HepG2 (cell line): ENCODE data around the gene VCP.

ENCODE experiments used
- EZH2 ChIP-seq: conservative IDR thresholded peaks from 2 replicates; pipeline ENCODE4 v1.6.1; 2012; ENCODE audit warnings: mild to moderate bottlenecking, low read depth, low read length, moderate library complexity
- PATZ1 ChIP-seq: sonication (generic); formaldehyde crosslinking; IDR thresholded peaks from 2 replicates; pipeline ENCODE4 v1.4.0; 2020; ENCODE audit warnings: missing genetic modification reagents
- POLR2AphosphoS2 ChIP-seq: IDR thresholded peaks from 2 replicates; pipeline ENCODE4 v1.6.1; 2011; ENCODE audit warnings: low read depth, low read length, improper control_type of control experiment
- RAD21 ChIP-seq: fragments of 450-650 bp; formaldehyde crosslinking; IDR thresholded peaks from 2 replicates; pipeline ENCODE4 v1.5.0; 2020; ENCODE audit warnings: mild to moderate bottlenecking
- SATB2 ChIP-seq: sonication (generic); formaldehyde crosslinking; IDR thresholded peaks from 2 replicates; pipeline ENCODE4 v1.5.0; 2020; ENCODE audit warnings: missing genetic modification reagents
- STAT5B ChIP-seq: sonication (generic); formaldehyde crosslinking; IDR thresholded peaks from 2 replicates; pipeline ENCODE4 v1.4.0; 2020; ENCODE audit warnings: missing genetic modification reagents
- SUZ12 ChIP-seq: fragments of 150-350 bp; IDR thresholded peaks from 2 replicates; pipeline ENCODE4 v1.6.1; 2014; ENCODE audit warnings: low read depth, low read length
- U2AF1 ChIP-seq: fragments of 200-400 bp; formaldehyde crosslinking; optimal IDR thresholded peaks from 2 replicates; pipeline ENCODE3; 2017; ENCODE audit warnings: mild to moderate bottlenecking, low read depth, low read length
- ZNF557 ChIP-seq: sonication (generic); formaldehyde crosslinking; IDR thresholded peaks from 2 replicates; pipeline ENCODE4 v1.4.0; 2020; ENCODE audit warnings: missing genetic modification reagents
- ZNF564 ChIP-seq: sonication (generic); formaldehyde crosslinking; IDR thresholded peaks from 2 replicates; pipeline ENCODE4 v1.8.1; 2023; ENCODE audit warnings: mild to moderate bottlenecking, missing genetic modification reagents
- ZSCAN20 ChIP-seq: sonication (generic); formaldehyde crosslinking; IDR thresholded peaks from 2 replicates; pipeline ENCODE4 v1.4.0; 2020; ENCODE audit warnings: missing genetic modification reagents, mild to moderate bottlenecking, borderline replicate concordance
- TF ChIP-seq, protein P1 (sequence below): sonication (generic); formaldehyde crosslinking; IDR thresholded peaks from 2 replicates; pipeline ENCODE4 v1.5.0; 2020; ENCODE audit warnings: mild to moderate bottlenecking, missing genetic modification reagents, moderate library complexity
- TF ChIP-seq, protein P2 (sequence below): sonication (generic); formaldehyde crosslinking; IDR thresholded peaks from 2 replicates; pipeline ENCODE4 v1.4.0; 2020; ENCODE audit warnings: missing genetic modification reagents, mild to moderate bottlenecking, borderline replicate concordance

- TF ChIP-seq, protein P1, sequence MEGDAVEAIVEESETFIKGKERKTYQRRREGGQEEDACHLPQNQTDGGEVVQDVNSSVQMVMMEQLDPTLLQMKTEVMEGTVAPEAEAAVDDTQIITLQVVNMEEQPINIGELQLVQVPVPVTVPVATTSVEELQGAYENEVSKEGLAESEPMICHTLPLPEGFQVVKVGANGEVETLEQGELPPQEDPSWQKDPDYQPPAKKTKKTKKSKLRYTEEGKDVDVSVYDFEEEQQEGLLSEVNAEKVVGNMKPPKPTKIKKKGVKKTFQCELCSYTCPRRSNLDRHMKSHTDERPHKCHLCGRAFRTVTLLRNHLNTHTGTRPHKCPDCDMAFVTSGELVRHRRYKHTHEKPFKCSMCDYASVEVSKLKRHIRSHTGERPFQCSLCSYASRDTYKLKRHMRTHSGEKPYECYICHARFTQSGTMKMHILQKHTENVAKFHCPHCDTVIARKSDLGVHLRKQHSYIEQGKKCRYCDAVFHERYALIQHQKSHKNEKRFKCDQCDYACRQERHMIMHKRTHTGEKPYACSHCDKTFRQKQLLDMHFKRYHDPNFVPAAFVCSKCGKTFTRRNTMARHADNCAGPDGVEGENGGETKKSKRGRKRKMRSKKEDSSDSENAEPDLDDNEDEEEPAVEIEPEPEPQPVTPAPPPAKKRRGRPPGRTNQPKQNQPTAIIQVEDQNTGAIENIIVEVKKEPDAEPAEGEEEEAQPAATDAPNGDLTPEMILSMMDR (CRISPR knock-in tag) = no peak
- TF ChIP-seq POLR2AphosphoS2 (no peak), ZNF557 (no peak), ZSCAN20 (CRISPR knock-in tag) (no peak), U2AF1 (no peak), EZH2 (no peak), SATB2 (CRISPR knock-in tag) (no peak), ZNF564 (CRISPR knock-in tag) (no peak), SUZ12 (no peak), STAT5B (CRISPR knock-in tag) (no peak), RAD21 (CRISPR knock-in tag) (no peak), PATZ1 (no peak)
- TF ChIP-seq, protein P2, sequence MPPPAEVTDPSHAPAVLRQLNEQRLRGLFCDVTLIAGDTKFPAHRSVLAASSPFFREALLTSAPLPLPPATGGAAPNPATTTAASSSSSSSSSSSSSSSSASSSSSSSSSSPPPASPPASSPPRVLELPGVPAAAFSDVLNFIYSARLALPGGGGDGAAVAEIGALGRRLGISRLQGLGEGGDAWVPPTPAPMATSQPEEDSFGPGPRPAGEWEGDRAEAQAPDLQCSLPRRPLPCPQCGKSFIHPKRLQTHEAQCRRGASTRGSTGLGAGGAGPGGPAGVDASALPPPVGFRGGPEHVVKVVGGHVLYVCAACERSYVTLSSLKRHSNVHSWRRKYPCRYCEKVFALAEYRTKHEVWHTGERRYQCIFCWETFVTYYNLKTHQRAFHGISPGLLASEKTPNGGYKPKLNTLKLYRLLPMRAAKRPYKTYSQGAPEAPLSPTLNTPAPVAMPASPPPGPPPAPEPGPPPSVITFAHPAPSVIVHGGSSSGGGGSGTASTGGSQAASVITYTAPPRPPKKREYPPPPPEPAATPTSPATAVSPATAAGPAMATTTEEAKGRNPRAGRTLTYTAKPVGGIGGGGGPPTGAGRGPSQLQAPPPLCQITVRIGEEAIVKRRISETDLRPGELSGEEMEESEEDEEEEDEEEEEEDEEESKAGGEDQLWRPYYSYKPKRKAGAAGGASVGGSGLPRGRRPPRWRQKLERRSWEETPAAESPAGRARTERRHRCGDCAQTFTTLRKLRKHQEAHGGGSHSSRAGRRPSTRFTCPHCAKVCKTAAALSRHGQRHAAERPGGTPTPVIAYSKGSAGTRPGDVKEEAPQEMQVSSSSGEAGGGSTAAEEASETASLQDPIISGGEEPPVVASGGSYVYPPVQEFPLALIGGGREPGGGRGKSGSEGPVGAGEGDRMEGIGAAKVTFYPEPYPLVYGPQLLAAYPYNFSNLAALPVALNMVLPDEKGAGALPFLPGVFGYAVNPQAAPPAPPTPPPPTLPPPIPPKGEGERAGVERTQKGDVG (CRISPR knock-in tag) = no peak
Measured at GRCh38 chr9:35079041-35079425, 6.6 kb upstream of the VCP start.
